Islet of Langerhans (tissue), 1 donor: ENCODE data around the gene LRRTM3.

Source experiments
- FAIRE-seq: peaks from one replicate; lab custom pipeline; 2011; peaks lifted over from hg19 to GRCh38; lab: Jason Lieb, UNC

LRRTM3 gene

GRCh38 chr10:67127441-67127840, 201.6 kb downstream of the LRRTM3 start:
- no peak for FAIRE-seq

DNA sequence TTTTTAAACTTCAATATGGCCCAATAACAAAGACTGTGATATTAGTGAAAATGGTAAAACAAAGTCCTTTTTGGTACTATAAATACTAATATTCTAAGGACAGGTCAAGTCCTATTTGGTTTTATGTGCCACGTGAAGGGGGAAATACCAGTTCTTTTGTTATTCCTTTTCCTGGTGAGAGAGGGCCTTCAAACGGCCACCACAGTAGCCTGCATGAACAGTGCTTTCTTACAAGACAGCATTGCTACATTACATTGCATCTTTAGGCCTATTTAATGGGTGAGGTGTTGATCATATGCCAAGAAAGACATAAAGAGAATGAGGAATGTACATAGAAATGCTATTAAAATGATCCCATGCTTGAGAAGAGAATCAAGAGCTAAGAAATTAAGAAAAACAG, 214.8 kb downstream of the LRRTM3 start:
- FAIRE-seq, result no peak

DNA sequence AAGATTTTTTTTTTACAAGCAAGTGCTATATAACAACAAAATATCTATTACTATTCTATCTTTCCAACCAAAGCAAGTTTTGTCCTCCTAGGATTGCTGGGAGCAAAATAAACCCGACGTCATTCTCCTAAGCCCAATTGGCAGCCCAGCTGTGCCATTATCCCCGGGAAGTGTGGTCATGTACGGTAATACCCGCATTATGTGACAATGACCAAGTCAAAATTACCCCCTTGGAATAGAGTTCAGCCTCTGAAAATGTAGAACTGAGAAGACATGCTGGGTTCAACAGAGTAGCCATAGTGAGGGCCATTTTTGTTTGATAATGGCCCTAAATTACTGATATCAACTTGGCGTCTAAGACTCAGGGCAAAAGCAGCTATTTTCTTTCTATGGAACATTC, 215.5 kb downstream of the LRRTM3 start:
- no peak for FAIRE-seq

GRCh38 chr10:67144530-67144929, 218.7 kb downstream of the LRRTM3 start:
- FAIRE-seq, result no peak
